COLO668 (cell line): ENCODE results near the gene BDKRB1.

ENCODE experiments used
- DNase-seq: peaks from one replicate; lab custom pipeline; 2025; ENCODE audit not compliant: unreplicated experiment; lab: John Stamatoyannopoulos, UW

The BDKRB1 gene

GRCh38 chr14:96261053-96261452 is 5.0 kb downstream of the BDKRB1 start:
- DNase-seq: peak; percentile 85

- peak; percentile 62 for DNase-seq
These were observed 6.0 kb downstream of the BDKRB1 start for GRCh38 chr14:96261772-96262655.

GRCh38 chr14:96263347-96264199 is 7.6 kb downstream of the BDKRB1 start:
- no peak for DNase-seq

- no peak for DNase-seq
These were observed 8.2 kb downstream of the BDKRB1 start for GRCh38 chr14:96264200-96264553.

- no peak for DNase-seq
These were observed 8.8 kb downstream of the BDKRB1 start for GRCh38 chr14:96264853-96265252.

- DNase-seq: peak; percentile 64
These were observed 9.5 kb downstream of the BDKRB1 start for GRCh38 chr14:96265383-96266095.

- DNase-seq: peak; percentile 82
These were observed 11.3 kb downstream of the BDKRB1 start for GRCh38 chr14:96267336-96267735.

GRCh38 chr14:96267916-96268315 is 11.9 kb downstream of the BDKRB1 start:
- no peak for DNase-seq

- peak; percentile 84 for DNase-seq
These were observed 12.7 kb downstream of the BDKRB1 start for GRCh38 chr14:96268431-96269358.

- DNase-seq: no peak
These were observed 13.3 kb downstream of the BDKRB1 start for GRCh38 chr14:96269359-96269710.

GRCh38 chr14:96270565-96271420 is 14.8 kb downstream of the BDKRB1 start:
- no peak for DNase-seq

GRCh38 chr14:96271421-96271762 is 15.4 kb downstream of the BDKRB1 start:
- no peak for DNase-seq

GRCh38 chr14:96272777-96273473 is 16.9 kb downstream of the BDKRB1 start:
- DNase-seq: no peak

GRCh38 chr14:96273629-96274028 is 17.6 kb downstream of the BDKRB1 start:
- DNase-seq: no peak

GRCh38 chr14:96274122-96274521 is 18.1 kb downstream of the BDKRB1 start:
- DNase-seq: no peak

- DNase-seq: no peak
These were observed 18.5 kb downstream of the BDKRB1 start for GRCh38 chr14:96274543-96274942.

- peak; percentile 88 for DNase-seq
These were observed 19.4 kb downstream of the BDKRB1 start for GRCh38 chr14:96275177-96276112.

GRCh38 chr14:96277890-96278289 is 21.9 kb downstream of the BDKRB1 start:
- no peak for DNase-seq
